ENCODE data around the gene NAA15.
"Not testable (repeated sequence)": the region's sequence is repeated elsewhere in the genome, so short reads cannot be mapped to it uniquely, and the experiment has no call there.

NAA15 gene

DNA sequence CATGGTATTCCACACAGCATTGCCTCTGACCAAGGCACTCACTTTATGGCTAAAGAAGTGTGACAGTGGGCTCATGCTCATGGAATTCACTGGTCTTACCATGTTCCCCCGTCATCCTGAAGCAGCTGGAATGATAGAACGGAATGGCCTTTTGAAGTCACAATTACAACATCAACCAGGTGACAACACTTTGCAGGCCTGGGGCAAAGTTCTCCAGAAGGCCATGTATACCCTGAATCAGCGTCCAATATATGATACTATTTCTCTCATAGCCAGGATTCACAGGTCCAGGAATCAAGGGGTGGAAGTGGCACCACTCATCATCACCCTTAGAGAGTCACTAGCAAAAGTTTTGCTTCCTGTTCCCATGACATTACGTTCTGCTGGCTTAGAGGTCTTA lies 145.8 kb downstream of the NAA15 start:
- not testable (repeated sequence) for DNase-seq (ENCODE audit: low read depth in 3 of 3, low spot score in 1 of 3)

GRCh38 chr4:139450586-139450985 lies 149.3 kb downstream of the NAA15 start:
- DNase-seq (ENCODE audit: low read depth in 3 of 3, low spot score in 1 of 3) = no peak

DNA sequence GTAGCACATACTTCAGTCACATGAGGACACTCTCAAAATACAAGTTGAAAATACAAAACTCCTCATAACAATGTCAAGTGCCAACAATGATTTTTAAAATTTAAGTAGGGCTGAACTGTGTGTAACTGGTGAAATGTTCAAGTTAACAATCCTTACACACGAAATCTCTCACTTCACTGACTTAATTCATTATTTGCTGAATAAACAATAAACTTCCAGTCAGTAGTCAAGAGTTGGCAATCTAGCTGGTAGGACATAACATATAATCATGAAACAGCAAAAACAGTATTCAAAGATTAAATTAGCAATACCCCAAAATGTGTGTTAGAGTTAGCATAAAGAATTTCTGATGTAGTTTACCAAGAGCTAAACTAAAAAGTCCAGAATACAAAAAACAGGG lies 150.7 kb downstream of the NAA15 start:
- DNase-seq (ENCODE audit: low read depth in 3 of 3, low spot score in 1 of 3) = no peak

DNA sequence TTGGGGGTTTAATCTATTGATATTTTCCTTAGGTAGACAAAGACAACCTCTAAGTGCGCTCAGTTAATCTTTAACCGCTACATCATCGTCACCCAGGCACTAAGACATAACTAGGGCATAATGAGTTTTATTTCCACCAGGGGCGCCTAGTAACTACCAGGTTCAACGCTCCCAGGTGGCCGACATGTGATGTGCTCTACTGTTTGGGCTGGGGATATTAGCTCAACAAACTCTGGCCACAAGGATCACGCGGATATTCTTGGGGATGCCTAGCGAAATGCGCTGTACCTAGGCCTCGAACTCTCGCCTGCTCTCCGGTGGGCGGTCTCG lies 151.7 kb downstream of the NAA15 start:
- peak in 2 of 3 donors; percentile 29 to 37 for DNase-seq (ENCODE audit: low read depth in 3 of 3, low spot score in 1 of 3)

GRCh38 chr4:139453371-139454110 lies 152.2 kb downstream of the NAA15 start:
- peak; percentile 91 to 96 (median 91) for DNase-seq (ENCODE audit: low read depth in 3 of 3, low spot score in 1 of 3)

DNA sequence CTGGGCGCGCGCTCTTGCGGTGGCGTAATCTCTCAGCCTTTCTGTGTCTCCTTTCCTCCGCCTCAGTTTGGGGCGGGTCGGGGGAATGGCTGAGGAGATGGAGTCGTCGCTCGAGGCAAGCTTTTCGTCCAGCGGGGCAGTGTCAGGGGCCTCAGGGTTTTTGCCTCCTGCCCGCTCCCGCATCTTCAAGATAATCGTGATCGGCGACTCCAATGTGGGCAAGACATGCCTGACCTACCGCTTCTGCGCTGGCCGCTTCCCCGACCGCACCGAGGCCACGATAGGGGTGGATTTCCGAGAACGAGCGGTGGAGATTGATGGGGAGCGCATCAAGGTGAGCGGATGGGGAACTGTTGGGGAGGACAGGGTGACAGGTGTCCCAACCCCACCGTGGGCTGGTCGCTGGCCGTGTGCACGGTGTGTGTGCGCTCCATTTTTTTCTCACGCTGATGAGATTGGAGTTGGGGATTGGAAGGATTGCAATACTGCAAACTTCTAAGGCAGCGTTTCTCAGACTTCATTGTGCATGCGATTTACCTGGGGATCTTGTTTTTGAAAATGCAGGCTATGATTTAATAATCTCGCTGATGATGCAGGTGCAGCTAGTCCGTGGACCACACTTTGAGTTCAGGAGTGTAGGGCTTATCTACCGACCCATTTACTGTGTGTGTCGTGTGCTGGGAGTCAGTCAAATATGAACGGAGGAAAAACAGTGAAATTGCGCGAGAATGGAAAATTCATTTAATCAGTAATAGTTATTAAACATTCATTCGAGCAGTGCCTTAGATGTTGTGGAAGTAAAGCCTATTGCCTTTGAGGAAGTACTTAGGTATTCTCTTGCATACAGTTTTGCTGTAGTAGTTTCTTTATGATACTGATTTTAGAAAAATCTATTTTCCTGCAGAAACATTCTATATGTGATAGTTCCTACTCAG lies 153.1 kb downstream of the NAA15 start, which contains the start of gene RAB33B:
Gene RAB33B (plus strand): TSS at position 11 of the 935 bp plus-strand sequence. CDS start 75 bp downstream, at position 86.
- DNase-seq (ENCODE audit: low read depth in 3 of 3, low spot score in 1 of 3) = no peak

- no peak for DNase-seq (ENCODE audit: low read depth in 3 of 3, low spot score in 1 of 3)
These were observed 153.8 kb downstream of the NAA15 start for GRCh38 chr4:139455126-139455538.

DNA sequence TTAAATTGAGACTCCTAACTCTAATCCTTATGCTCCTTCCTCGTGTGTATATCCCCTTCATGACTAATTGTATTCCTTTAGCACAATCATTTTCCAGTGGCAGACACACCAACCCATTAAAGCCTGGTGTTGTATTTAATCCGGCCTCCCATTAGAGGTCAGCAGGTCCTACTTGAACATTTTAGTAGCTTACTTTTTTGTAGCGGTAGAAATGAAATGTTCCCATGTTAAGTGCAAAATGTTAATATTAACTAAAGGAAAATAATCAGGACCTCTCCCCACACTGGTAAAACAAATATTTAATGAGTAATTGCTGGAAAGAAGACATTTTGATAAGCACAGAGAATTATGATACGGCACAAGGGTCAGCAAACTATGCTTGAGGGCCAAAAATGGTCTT lies 156.0 kb downstream of the NAA15 start:
- no peak for DNase-seq (ENCODE audit: low read depth in 3 of 3, low spot score in 1 of 3)

DNA sequence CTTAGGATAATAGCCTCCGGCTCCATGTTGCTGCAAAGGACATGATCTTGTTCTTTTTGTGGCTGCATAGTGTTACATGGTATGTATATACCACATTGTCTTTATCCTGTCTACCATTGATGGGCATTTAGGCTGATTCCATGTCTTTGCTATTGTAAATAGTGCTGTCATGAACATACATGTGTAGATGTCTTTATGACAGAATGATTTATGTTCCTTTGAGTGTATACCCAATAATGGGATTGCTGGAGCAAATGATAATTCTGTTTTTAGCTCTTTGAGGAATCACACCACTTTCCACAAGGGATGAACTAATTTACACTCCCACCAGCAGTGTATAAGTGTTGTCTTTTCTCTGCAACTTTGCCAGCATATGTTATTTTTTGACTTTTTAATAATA lies 157.2 kb downstream of the NAA15 start:
- DNase-seq (ENCODE audit: low read depth in 3 of 3, low spot score in 1 of 3) = no peak

DNA sequence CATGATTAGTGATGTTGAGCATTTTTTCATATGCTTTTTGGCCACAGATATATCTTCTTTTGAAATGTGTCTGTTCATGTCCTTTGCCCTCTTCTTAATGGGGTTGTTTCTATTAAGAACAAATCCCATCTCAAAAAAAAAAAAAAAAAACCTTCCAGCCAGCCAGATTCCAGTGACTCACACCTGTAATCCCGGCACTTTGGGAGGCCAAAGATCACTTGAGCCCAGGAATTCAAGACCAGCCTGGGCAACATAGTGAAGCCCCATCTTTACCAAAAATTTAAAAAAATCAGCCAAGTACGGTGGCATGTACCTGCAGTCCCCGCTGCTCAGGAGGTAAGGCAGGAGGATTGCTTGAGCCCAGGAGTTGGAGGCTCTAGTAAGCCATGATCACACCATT lies 157.7 kb downstream of the NAA15 start:
- DNase-seq (ENCODE audit: low read depth in 3 of 3, low spot score in 1 of 3) = no peak

- no peak for DNase-seq (ENCODE audit: low read depth in 3 of 3, low spot score in 1 of 3)
These were observed 159.3 kb downstream of the NAA15 start for GRCh38 chr4:139460565-139460964.

DNA sequence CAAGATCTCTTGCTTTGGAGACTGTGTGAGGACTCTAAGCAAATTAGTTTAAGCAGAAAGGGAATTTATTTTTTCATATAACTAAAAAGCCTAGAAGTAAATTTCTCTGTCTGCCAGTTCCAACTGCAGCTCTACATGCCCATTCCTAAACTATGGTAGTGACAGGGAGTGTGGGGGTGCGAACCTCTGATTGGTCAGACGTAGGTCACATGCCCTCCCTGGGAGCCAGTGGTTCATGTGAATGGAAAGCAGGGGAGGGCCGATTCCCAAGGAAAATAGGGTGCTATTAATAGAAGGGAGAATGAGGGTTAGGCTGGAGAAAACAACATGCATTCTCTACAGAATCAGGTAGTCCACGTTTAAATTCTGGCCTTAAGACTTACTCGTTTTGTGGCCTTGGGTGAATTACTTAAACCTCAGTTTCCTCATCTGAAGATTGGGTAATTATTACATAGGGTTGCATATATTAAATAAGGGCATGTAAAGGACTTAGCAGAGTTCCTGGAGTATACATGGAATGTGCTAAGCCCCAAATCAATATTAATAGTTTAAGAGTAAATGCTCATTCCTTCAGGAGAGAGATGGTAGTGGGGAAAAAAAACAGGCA lies 159.8 kb downstream of the NAA15 start:
- DNase-seq (ENCODE audit: low read depth in 3 of 3, low spot score in 1 of 3) = no peak

- DNase-seq (ENCODE audit: low read depth in 3 of 3, low spot score in 1 of 3) = not testable (repeated sequence)
These were observed 163.2 kb downstream of the NAA15 start for GRCh38 chr4:139464512-139464911.

- no peak for DNase-seq (ENCODE audit: low read depth in 3 of 3, low spot score in 1 of 3)
These were observed 164.6 kb downstream of the NAA15 start for GRCh38 chr4:139465922-139466321.

DNA sequence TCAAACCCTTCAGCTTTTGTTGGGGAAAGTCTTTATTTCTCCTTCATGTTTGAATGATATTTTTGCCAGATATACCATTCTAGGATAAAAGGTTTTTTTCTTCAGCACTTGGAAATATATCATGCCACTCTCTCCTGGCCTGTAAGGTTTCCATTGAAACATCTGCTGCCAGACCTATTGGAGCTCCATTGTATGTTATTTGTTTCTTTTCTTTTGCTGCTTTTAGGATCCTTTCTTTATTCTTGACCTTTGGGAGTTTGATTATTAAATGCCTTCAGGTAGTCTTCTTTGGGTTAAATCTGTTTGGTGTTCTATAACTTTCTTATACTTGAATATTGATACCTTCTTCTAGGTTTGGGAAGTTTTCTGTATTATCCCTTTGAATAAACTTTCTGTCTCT lies 167.5 kb downstream of the NAA15 start:
- not testable (repeated sequence) for DNase-seq (ENCODE audit: low read depth in 3 of 3, low spot score in 1 of 3)

DNA sequence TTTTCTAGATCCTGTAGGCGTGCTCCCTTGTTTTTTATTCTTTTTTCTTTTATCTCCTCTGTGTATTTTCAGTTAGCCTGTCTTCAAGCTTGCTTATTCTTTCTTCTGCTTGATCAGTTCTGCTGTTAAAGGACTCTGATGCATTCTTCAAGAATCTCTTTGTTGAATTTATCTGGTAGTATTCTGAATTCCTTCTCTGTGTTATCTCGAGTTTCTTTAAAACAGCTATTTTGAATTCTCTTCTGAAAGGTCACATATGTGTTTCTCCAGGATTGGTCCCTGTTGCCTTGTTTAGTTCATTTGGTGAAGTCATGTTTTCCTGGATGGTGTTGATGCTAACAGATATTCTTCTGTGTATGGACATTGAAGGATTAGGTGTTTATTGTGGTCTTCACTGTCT lies 167.9 kb downstream of the NAA15 start:
- no peak for DNase-seq (ENCODE audit: low read depth in 3 of 3, low spot score in 1 of 3)

All from stimulated activated CD4-positive, alpha-beta T cell treated with anti-CD3 and anti-CD28 coated beads, TNF-alpha, amount 100 ng/mL, for 1 hour (primary cell).